ENCODE data around the gene LUZP2. TPM values are rescaled to one million over a fixed set of nuclear protein-coding genes. Genes with fewer than 3 reads are reported as not detected.

LUZP2 gene
- total and polyA plus RNA-seq, 9 of the 15 experiments (the other 6 are each of a cell fraction or from before 2014, with no cell fraction given): not detected

GRCh38 chr11:24872651-24873311 is 375.9 kb downstream of the LUZP2 start:
- Histone ChIP-seq H3K9ac (ENCODE audit: insufficient read depth in 1 of 2, low read depth in 2 of 2, low read length in 2 of 2) (no peak overlapping the region), H4K20me1 (replicated peaks; ENCODE audit: control insufficient read depth, insufficient read depth, low read length) (no peaks in the 10 kb centered on the region), H3K27ac (ENCODE audit: extremely low read depth, low read depth, low read length) (no peak overlapping the region), H3K27me3 (ENCODE audit: control insufficient read depth in 2 of 2, insufficient read depth in 2 of 2, low read length in 2 of 2) (no peaks in the 10 kb centered on the region), H3K79me2 (ENCODE audit: control insufficient read depth, insufficient read depth, low read length) (no peaks in the 10 kb centered on the region), H3K9me1 (ENCODE audit: control insufficient read depth, insufficient read depth, low read length) (no peaks in the 10 kb centered on the region), H3K4me1 (replicated peaks in 1 of 2; ENCODE audit: control insufficient read depth in 2 of 2, insufficient read depth in 2 of 2, low read length in 2 of 2) (no peaks in the 10 kb centered on the region), H3K36me3 (ENCODE audit: control insufficient read depth, insufficient read depth, low read length) (no peaks in the 10 kb centered on the region), H2AFZ (ENCODE audit: low read depth, low read length) (no peak overlapping the region), H3K4me2 (ENCODE audit: insufficient read depth, low read length) (no peak overlapping the region), H3K9me3 (replicated peaks; ENCODE audit: control insufficient read depth, insufficient read depth, low read depth, low read length) (no peaks in the 10 kb centered on the region), H3K4me3 (no peak overlapping the region)
- ATAC-seq (no peak), FAIRE-seq (no peak), DNase-seq (ENCODE audit: extremely low read depth in 1 of 4, low spot score in 3 of 4) (no peak)
- in situ Hi-C loops (cut with MboI): no loop called here
- CTCF ChIA-PET (ENCODE audit: low intra/inter-chr PET ratio): no interaction called here
- no TSS peak for BruUV-seq (replicated peaks)
- POLR2A ChIA-PET: no interaction called here
- intact Hi-C loops (cut with micrococcal nuclease): no loop called here
- TF ChIP-seq, protein P1, sequence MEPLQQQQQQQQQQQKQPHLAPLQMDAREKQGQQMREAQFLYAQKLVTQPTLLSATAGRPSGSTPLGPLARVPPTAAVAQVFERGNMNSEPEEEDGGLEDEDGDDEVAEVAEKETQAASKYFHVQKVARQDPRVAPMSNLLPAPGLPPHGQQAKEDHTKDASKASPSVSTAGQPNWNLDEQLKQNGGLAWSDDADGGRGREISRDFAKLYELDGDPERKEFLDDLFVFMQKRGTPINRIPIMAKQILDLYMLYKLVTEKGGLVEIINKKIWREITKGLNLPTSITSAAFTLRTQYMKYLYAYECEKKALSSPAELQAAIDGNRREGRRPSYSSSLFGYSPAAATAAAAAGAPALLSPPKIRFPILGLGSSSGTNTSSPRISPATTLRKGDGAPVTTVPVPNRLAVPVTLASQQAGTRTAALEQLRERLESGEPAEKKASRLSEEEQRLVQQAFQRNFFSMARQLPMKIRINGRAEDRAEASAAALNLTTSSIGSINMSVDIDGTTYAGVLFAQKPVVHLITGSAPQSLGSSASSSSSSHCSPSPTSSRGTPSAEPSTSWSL (CRISPR knock-in tag; IDR thresholded peaks at IDR 0.05; ENCODE audit: borderline replicate concordance): no peak
- TF ChIP-seq FOSL1 (tag; conservative IDR thresholded peaks at IDR 0.05): no peak
- TF ChIP-seq, protein P2, sequence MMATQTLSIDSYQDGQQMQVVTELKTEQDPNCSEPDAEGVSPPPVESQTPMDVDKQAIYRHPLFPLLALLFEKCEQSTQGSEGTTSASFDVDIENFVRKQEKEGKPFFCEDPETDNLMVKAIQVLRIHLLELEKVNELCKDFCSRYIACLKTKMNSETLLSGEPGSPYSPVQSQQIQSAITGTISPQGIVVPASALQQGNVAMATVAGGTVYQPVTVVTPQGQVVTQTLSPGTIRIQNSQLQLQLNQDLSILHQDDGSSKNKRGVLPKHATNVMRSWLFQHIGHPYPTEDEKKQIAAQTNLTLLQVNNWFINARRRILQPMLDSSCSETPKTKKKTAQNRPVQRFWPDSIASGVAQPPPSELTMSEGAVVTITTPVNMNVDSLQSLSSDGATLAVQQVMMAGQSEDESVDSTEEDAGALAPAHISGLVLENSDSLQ (IDR thresholded peaks at IDR 0.05): no peak
- TF ChIP-seq ZNF696 (CRISPR knock-in tag; conservative IDR thresholded peaks at IDR 0.05): no peak
- TF ChIP-seq, protein P3, sequence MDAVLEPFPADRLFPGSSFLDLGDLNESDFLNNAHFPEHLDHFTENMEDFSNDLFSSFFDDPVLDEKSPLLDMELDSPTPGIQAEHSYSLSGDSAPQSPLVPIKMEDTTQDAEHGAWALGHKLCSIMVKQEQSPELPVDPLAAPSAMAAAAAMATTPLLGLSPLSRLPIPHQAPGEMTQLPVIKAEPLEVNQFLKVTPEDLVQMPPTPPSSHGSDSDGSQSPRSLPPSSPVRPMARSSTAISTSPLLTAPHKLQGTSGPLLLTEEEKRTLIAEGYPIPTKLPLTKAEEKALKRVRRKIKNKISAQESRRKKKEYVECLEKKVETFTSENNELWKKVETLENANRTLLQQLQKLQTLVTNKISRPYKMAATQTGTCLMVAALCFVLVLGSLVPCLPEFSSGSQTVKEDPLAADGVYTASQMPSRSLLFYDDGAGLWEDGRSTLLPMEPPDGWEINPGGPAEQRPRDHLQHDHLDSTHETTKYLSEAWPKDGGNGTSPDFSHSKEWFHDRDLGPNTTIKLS (IDR thresholded peaks at IDR 0.05; ENCODE audit: borderline replicate concordance, low read depth): no peak
- TF ChIP-seq TRIM28 (IDR thresholded peaks at IDR 0.05): no peak
- TF ChIP-seq, protein P4, sequence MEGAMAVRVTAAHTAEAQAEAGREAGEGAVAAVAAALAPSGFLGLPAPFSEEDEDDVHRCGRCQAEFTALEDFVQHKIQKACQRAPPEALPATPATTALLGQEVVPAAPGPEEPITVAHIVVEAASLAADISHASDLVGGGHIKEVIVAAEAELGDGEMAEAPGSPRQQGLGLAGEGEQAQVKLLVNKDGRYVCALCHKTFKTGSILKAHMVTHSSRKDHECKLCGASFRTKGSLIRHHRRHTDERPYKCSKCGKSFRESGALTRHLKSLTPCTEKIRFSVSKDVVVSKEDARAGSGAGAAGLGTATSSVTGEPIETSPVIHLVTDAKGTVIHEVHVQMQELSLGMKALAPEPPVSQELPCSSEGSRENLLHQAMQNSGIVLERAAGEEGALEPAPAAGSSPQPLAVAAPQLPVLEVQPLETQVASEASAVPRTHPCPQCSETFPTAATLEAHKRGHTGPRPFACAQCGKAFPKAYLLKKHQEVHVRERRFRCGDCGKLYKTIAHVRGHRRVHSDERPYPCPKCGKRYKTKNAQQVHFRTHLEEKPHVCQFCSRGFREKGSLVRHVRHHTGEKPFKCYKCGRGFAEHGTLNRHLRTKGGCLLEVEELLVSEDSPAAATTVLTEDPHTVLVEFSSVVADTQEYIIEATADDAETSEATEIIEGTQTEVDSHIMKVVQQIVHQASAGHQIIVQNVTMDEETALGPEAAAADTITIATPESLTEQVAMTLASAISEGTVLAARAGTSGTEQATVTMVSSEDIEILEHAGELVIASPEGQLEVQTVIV (CRISPR knock-in tag; IDR thresholded peaks at IDR 0.05; ENCODE audit: borderline replicate concordance): no peak
- TF ChIP-seq ZBTB8A (IDR thresholded peaks at IDR 0.05; ENCODE audit: partially characterized antibody): no peak
- no peak for TF ChIP-seq AFF4 (CRISPR knock-in tag; IDR thresholded peaks at IDR 0.05)
- no peak for TF ChIP-seq ZNF23 (CRISPR knock-in tag; IDR thresholded peaks at IDR 0.05)
- no peak for TF ChIP-seq CHD1 (IDR thresholded peaks at IDR 0.05; ENCODE audit: low read length)
- no peak for TF ChIP-seq PTRF (tag; IDR thresholded peaks at IDR 0.05)
